Activated naive CD4-positive, alpha-beta T cell treated with anti-CD3 and anti-CD28 coated beads, Interleukin-2, amount 10 ng/mL, durations not matched to agents 7 days and 5 days (primary cell): ENCODE results near the gene GPR153.

Experiments
- CTCF ChIA-PET: fragments of 350-600 bp; sonication (Branson Sonifier 250); formaldehyde crosslinking; loops from one replicate; lab custom pipeline; 2021; ENCODE audit warnings: antibody characterized with exemption; lab: Charles Lee
- DNase-seq: peaks from one replicate; pipeline ENCODE4 v3.0.0-alpha.2; 2020
- H3K27ac Mint-ChIP-seq: one replicate; pipeline ENCODE4 v1.8.0; 2021; ENCODE audit warnings: mild to moderate bottlenecking, moderate library complexity, mixed read lengths
- H3K27me3 Mint-ChIP-seq: one replicate; pipeline ENCODE4 v1.8.0; 2021; ENCODE audit warnings: mild to moderate bottlenecking, mixed read lengths
- H3K36me3 Mint-ChIP-seq: one replicate; pipeline ENCODE4 v1.8.0; 2021; ENCODE audit warnings: mixed read lengths
- H3K4me1 Mint-ChIP-seq: one replicate; pipeline ENCODE4 v1.8.0; 2021; ENCODE audit warnings: mixed read lengths
- H3K4me3 Mint-ChIP-seq: one replicate; pipeline ENCODE4 v1.8.0; 2021; ENCODE audit warnings: mild to moderate bottlenecking, moderate library complexity, mixed read lengths
- H3K9me3 Mint-ChIP-seq: one replicate; pipeline ENCODE4 v1.8.0; 2021; ENCODE audit warnings: mixed read lengths

Gene GPR153

GRCh38 chr1:6294890-6295556 lies 34.1 kb upstream of the GPR153 start:
- no peak for DNase-seq
- no peak overlapping the region for H3K4me3 Mint-ChIP-seq
- no peaks in the 10 kb centered on the region for H3K9me3 Mint-ChIP-seq
- H3K27ac Mint-ChIP-seq, result no peak overlapping the region
- CTCF ChIA-PET, result no interaction called here
- no peaks in the 10 kb centered on the region for H3K27me3 Mint-ChIP-seq
- H3K4me1 Mint-ChIP-seq, result peaks cover 6% of the 10 kb centered on the region
- peaks cover 12% of the 10 kb centered on the region for H3K36me3 Mint-ChIP-seq

GRCh38 chr1:6294080-6294889 lies 33.4 kb upstream of the GPR153 start:
- Mint-ChIP-seq H3K9me3 (no peaks in the 10 kb centered on the region), H3K27ac (no peak overlapping the region)
- no peak for DNase-seq

GRCh38 chr1:6292102-6292501 lies 31.2 kb upstream of the GPR153 start:
- Mint-ChIP-seq H3K36me3 (peaks cover 12% of the 10 kb centered on the region), H3K4me3 (no peak overlapping the region), H3K27me3 (no peaks in the 10 kb centered on the region), H3K27ac (no peak overlapping the region), H3K9me3 (no peaks in the 10 kb centered on the region), H3K4me1 (peaks cover 6% of the 10 kb centered on the region)
- CTCF ChIA-PET, result no interaction called here
- no peak for DNase-seq

More at GRCh38 chr1:6294080-6294889, 33.4 kb upstream of the GPR153 start:
- CTCF ChIA-PET, result interaction anchor here (0.5 kb wide), 1 partner anchor 54 kb away, joined by 3 read pairs; no protein-coding TSS in a partner anchor
- no peaks in the 10 kb centered on the region for H3K27me3 Mint-ChIP-seq
- H3K4me1 Mint-ChIP-seq, result peaks cover 6% of the 10 kb centered on the region
- H3K4me3 Mint-ChIP-seq, result no peak overlapping the region
- peaks cover 12% of the 10 kb centered on the region for H3K36me3 Mint-ChIP-seq

GRCh38 chr1:6288665-6289064 lies 27.8 kb upstream of the GPR153 start:
- Mint-ChIP-seq H3K27me3 (no peaks in the 10 kb centered on the region), H3K27ac (no peak overlapping the region), H3K9me3 (no peaks in the 10 kb centered on the region), H3K36me3 (peaks cover 7% of the 10 kb centered on the region), H3K4me3 (no peak overlapping the region), H3K4me1 (no peaks in the 10 kb centered on the region)
- CTCF ChIA-PET, result no interaction called here
- no peak for DNase-seq

- Mint-ChIP-seq H3K36me3 (peaks cover under 1% of the 10 kb centered on the region), H3K27ac (no peak overlapping the region), H3K4me3 (no peak overlapping the region), H3K4me1 (no peaks in the 10 kb centered on the region), H3K9me3 (no peaks in the 10 kb centered on the region), H3K27me3 (no peaks in the 10 kb centered on the region)
- CTCF ChIA-PET, result no interaction called here
- no peak for DNase-seq
These were observed 27.1 kb upstream of the GPR153 start for GRCh38 chr1:6288026-6288425.

- H3K4me1 Mint-ChIP-seq, result no peaks in the 10 kb centered on the region
- H3K9me3 Mint-ChIP-seq, result no peaks in the 10 kb centered on the region
- no peak for DNase-seq
- no peak overlapping the region for H3K27ac Mint-ChIP-seq
- CTCF ChIA-PET, result no interaction called here
- no peaks in the 10 kb centered on the region for H3K27me3 Mint-ChIP-seq
- H3K4me3 Mint-ChIP-seq, result no peak overlapping the region
- H3K36me3 Mint-ChIP-seq, result no peaks in the 10 kb centered on the region
These were observed 26.6 kb upstream of the GPR153 start for GRCh38 chr1:6287431-6287886.

- Mint-ChIP-seq H3K27ac (no peak overlapping the region), H3K4me1 (no peaks in the 10 kb centered on the region), H3K36me3 (no peaks in the 10 kb centered on the region), H3K9me3 (no peaks in the 10 kb centered on the region), H3K4me3 (no peak overlapping the region), H3K27me3 (no peaks in the 10 kb centered on the region)
- CTCF ChIA-PET, result no interaction called here
- DNase-seq, result no peak
These were observed 26.1 kb upstream of the GPR153 start for GRCh38 chr1:6287029-6287428.

GRCh38 chr1:6286266-6286665 lies 25.4 kb upstream of the GPR153 start:
- no peak overlapping the region for H3K27ac Mint-ChIP-seq
- DNase-seq, result no peak
- H3K27me3 Mint-ChIP-seq, result no peaks in the 10 kb centered on the region
- no peaks in the 10 kb centered on the region for H3K36me3 Mint-ChIP-seq
- H3K4me3 Mint-ChIP-seq, result no peak overlapping the region
- H3K9me3 Mint-ChIP-seq, result no peaks in the 10 kb centered on the region
- CTCF ChIA-PET, result no interaction called here
- H3K4me1 Mint-ChIP-seq, result no peaks in the 10 kb centered on the region

- no peaks in the 10 kb centered on the region for H3K27me3 Mint-ChIP-seq
- H3K9me3 Mint-ChIP-seq, result no peaks in the 10 kb centered on the region
- no peak overlapping the region for H3K27ac Mint-ChIP-seq
- no peaks in the 10 kb centered on the region for H3K36me3 Mint-ChIP-seq
- DNase-seq, result no peak
- CTCF ChIA-PET, result interaction anchor here (1.3 kb wide), 1 partner anchor 39 kb away, joined by 3 read pairs; no protein-coding TSS in a partner anchor
- H3K4me1 Mint-ChIP-seq, result no peaks in the 10 kb centered on the region
- no peak overlapping the region for H3K4me3 Mint-ChIP-seq
These were observed 24.4 kb upstream of the GPR153 start for GRCh38 chr1:6285336-6285735.

- H3K4me3 Mint-ChIP-seq, result no peak overlapping the region
- H3K4me1 Mint-ChIP-seq, result no peaks in the 10 kb centered on the region
- no peaks in the 10 kb centered on the region for H3K36me3 Mint-ChIP-seq
- DNase-seq, result no peak
- H3K27me3 Mint-ChIP-seq, result no peaks in the 10 kb centered on the region
- no peaks in the 10 kb centered on the region for H3K9me3 Mint-ChIP-seq
- no peak overlapping the region for H3K27ac Mint-ChIP-seq
- CTCF ChIA-PET, result interaction anchor here (2.2 kb wide), 1 partner anchor 35 kb away, joined by 6 read pairs; no protein-coding TSS in a partner anchor
These were observed 21.8 kb upstream of the GPR153 start for GRCh38 chr1:6282577-6283270.

GRCh38 chr1:6281511-6282402 lies 20.9 kb upstream of the GPR153 start:
- Mint-ChIP-seq H3K27ac (no peak overlapping the region), H3K4me1 (no peaks in the 10 kb centered on the region), H3K27me3 (no peaks in the 10 kb centered on the region), H3K36me3 (no peaks in the 10 kb centered on the region), H3K9me3 (no peaks in the 10 kb centered on the region), H3K4me3 (no peak overlapping the region)
- CTCF ChIA-PET, result interaction anchor here (2.2 kb wide), 1 partner anchor 34 kb away, joined by 6 read pairs; no protein-coding TSS in a partner anchor
- no peak for DNase-seq

- CTCF ChIA-PET, result interaction anchor here (1.2 to 2.2 kb wide), 2 partner anchors 33 to 124 kb away, joined by 4 to 6 read pairs; no protein-coding TSS in a partner anchor
- H3K4me1 Mint-ChIP-seq, result no peaks in the 10 kb centered on the region
- no peaks in the 10 kb centered on the region for H3K27me3 Mint-ChIP-seq
- no peak for DNase-seq
- no peaks in the 10 kb centered on the region for H3K9me3 Mint-ChIP-seq
- H3K36me3 Mint-ChIP-seq, result no peaks in the 10 kb centered on the region
- no peak overlapping the region for H3K4me3 Mint-ChIP-seq
- no peak overlapping the region for H3K27ac Mint-ChIP-seq
These were observed 20.0 kb upstream of the GPR153 start for GRCh38 chr1:6280761-6281451.
